Epithelial cell of proximal tubule (primary cell): Measurements from ENCODE around the gene TCF21. TPM values are rescaled to one million over a fixed set of nuclear protein-coding genes. Genes with fewer than 3 reads are reported as not detected.

ENCODE experiments used
- DNase-seq: peaks from one replicate; pipeline ENCODE4 v3.0.0-alpha.2; 2011; ENCODE audit warnings: low read depth
- H3K4me3 ChIP-seq: 2 replicates; pipeline ENCODE4 v1.5.1; 2011; ENCODE audit warnings: low read depth, mild to moderate bottlenecking, low read length
- CTCF ChIP-seq: conservative IDR thresholded peaks from 2 replicates; pipeline ENCODE4 v1.5.1; 2012; ENCODE audit warnings: low read depth, mild to moderate bottlenecking, low read length
- total RNA-seq: library from RNA; depleted of rRNA; stranded (reverse); fragments of >200 nt; gene quantifications from 2 replicates; pipeline ENCODE4 v1.2.3, GENCODE V29; 2015

The TCF21 gene
- total RNA-seq, 1 donor from 2014 or later: 0.23 TPM

GRCh38 chr6:133893946-133894345 is 5.0 kb downstream of the TCF21 start:
- no peak for DNase-seq
- no peak overlapping the region for H3K4me3 ChIP-seq
- TF ChIP-seq CTCF: no peak

GRCh38 chr6:133894369-133894768 is 5.5 kb downstream of the TCF21 start:
- no peak for DNase-seq
- H3K4me3 ChIP-seq: no peak overlapping the region
- no peak for TF ChIP-seq CTCF

GRCh38 chr6:133894795-133895358 is 6.0 kb downstream of the TCF21 start:
- no peak overlapping the region for H3K4me3 ChIP-seq
- no peak for DNase-seq
- no peak for TF ChIP-seq CTCF

GRCh38 chr6:133895573-133896343 is 6.8 kb downstream of the TCF21 start:
- no peak overlapping the region for H3K4me3 ChIP-seq
- DNase-seq: no peak
- no peak for TF ChIP-seq CTCF

- no peak for TF ChIP-seq CTCF
- no peak for DNase-seq
- no peak overlapping the region for H3K4me3 ChIP-seq
Observed at GRCh38 chr6:133896344-133896721, 7.4 kb downstream of the TCF21 start.

GRCh38 chr6:133898263-133898662 is 9.3 kb downstream of the TCF21 start:
- TF ChIP-seq CTCF: no peak
- no peak overlapping the region for H3K4me3 ChIP-seq
- no peak for DNase-seq

- no peak for DNase-seq
- TF ChIP-seq CTCF: no peak
- H3K4me3 ChIP-seq: no peak overlapping the region
Observed at GRCh38 chr6:133899556-133899955, 10.6 kb downstream of the TCF21 start.
